GM12892 (cell line): ENCODE data around the gene DCDC2.

Source experiments
- POLR2A ChIP-seq: IDR thresholded peaks from 2 replicates; pipeline ENCODE4 v1.6.1; 2011; ENCODE audit warnings: low read depth, low read length, control low read depth
- POLR2AphosphoS5 ChIP-seq: IDR thresholded peaks from 2 replicates; pipeline ENCODE4 v1.6.1; 2011; ENCODE audit warnings: low read depth, low read length, control low read depth
- TAF1 ChIP-seq: IDR thresholded peaks from 2 replicates; pipeline ENCODE4 v1.6.1; 2011; ENCODE audit warnings: low read depth, mild to moderate bottlenecking, control low read depth, low read length, borderline replicate concordance

DNA sequence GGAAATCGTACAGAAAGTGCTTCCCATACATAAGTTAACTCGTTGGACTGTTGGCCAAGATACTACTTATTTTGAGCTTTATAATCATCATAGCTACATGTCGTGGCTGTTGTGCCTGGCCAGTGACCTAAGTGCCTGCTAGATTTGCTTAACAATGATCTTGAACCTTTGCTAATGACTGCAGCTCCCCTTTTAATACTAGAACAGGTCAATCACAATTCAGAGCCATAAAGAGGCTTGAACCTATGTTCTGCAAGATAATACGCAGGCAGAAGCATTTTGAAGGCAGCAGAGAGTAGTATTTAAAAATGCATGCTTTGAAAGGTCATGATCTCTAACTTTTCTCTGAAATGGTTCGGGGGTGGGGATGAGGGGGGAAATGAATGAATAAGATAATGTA is 47.4 kb upstream of the DCDC2 start:
- TF ChIP-seq POLR2A: no peak
- TF ChIP-seq POLR2AphosphoS5: no peak
- TF ChIP-seq TAF1: no peak
